NCI-H146 treated with DMSO at 0.1 percent for 48 hours (cell line): Measurements from ENCODE around the gene WBP1.
"Not testable (repeated sequence)": the region's sequence is repeated elsewhere in the genome, so short reads cannot be mapped to it uniquely, and the experiment has no call there.

ENCODE experiments used
- DNase-seq: peaks from one replicate; lab custom pipeline; 2025; ENCODE audit not compliant: unreplicated experiment; lab: John Stamatoyannopoulos, UW

The WBP1 gene

GRCh38 chr2:74481431-74481830 lies 23.2 kb downstream of the WBP1 start:
- DNase-seq: no peak

GRCh38 chr2:74481961-74482800 lies 23.9 kb downstream of the WBP1 start:
- peak; percentile 62 for DNase-seq

DNA sequence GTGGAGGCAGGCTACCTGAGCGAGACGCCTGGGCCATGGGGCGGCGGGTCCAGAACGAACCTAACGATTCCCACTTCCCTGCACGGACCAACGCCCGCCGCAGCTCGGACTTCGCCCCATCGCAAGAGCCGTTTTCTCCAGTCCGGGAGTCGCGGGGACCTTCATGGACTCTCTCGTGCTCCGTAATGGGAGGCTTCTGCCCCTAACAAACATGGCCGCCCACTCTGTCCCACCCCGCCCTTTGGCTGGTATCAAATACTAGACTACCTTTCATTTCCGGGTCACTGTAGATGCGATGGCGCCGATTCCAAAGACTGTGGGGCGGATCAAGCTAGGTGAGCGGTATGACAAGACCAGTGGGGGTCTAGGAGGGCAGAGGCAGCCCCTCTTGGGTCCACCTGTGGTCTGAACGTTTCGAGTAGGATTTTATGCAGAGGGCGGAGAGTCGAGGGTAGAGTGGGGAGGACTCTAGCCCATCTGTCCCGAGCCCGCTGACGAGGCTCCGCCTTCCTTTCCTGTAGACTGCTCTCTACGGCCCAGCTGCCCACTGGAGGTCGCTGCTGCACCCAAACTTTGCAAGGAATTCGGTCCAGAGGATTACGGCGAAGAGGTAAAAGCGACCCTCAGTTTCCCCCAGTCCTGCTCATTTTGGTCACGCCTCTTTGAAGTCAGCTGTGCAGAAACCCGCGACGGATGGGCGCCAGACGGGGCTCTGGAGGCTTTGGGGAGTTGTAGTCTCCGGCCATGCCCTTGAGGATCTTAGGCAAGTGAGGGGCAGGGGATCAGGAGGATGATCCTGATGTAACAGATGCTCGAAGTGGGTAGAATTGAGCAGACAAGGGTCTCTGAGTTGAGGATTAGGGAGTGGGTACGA lies 24.8 kb downstream of the WBP1 start, which contains the start of the genes CCDC142 and TTC31:
CCDC142 (minus strand) TSS at position 198 of the 874 bp plus-strand sequence; CDS start at position 37, 161 bp downstream.
TTC31 (plus strand) TSS at position 281 of the 874 bp plus-strand sequence; CDS start at position 296, 15 bp downstream.
- DNase-seq: peak; percentile 94

DNA sequence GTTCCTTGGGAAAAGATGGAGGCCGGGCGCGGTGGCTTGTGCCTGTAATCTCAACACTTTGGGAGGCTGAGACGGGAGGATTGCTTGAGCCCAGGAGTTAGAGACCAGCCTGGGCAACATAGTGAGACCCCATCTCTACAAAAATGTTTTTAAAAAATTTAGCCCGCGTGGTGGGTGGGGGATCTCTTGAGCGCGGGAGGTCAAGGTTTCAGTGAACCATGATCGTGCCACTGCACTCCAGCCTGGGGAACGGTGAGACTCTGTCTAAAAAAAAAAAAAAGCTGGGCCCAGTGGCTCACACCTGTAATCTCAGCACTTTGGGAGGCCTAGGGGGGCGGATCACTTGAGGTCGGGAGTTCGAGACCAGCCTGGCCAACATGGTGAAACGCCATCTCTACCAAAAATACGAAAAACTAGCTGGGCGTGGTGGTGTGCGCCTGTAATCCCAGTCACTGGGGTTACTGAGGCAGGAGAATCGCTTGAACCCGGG lies 25.5 kb downstream of the WBP1 start:
- not testable (repeated sequence) for DNase-seq

DNA sequence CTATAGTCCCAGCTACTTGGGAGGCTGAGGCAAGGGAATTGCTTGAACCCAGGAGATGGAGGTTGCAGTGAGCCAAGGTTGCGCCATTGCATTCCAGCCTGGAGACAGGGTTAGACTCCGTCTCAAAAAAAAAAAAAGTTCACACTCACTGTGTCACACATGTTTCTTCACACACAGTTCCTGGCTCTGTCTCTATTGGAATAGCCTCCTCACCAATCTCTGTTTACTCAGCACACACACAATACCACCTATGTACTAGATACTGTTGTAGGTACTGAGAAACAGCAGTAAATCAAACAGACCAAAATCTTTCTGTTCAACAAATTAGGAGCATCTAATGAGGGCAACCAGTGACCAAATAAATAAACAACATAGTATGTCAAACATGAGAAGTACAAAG lies 27.9 kb downstream of the WBP1 start:
- no peak for DNase-seq

DNA sequence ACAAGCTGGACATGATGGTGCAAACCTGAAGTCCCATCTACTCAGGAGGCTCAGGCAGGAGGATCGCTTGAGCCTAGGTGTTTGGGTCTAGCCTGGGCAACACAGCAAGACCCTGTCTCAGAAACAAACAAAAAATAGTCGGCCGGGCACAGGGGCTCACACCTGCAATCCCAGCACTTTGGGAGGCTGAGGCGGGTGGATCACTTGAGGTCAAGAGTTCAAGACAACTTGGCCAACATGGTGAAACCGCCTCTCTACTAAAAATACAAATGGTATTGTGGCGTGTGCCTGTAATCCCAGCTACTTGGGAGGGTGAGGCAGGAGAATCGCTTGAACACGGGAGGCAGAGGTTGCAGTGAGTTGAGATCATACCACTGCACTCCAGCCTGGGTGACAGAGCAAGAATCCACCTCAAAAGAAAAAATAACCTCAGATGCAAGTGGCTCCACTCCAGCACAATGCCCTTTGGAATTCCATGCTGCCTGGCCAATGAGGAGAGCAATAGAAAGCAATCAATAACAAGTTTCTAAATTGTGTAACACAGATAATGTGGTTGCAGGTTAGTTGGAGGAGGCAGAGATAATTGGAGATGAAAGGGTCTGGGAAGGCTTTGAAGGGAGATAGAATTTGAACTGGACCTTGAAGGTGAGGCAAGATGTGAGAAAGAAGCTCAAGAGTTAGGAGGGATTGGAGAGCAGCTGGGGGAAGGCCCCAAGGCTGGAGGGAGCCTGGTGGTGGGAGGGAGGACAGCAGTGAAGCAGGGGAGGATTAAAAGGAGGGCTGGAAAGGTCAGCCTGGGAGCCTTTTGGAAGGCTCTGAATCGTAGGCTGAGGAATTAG lies 30.6 kb downstream of the WBP1 start:
- DNase-seq: no peak

GRCh38 chr2:74489906-74490305 lies 31.7 kb downstream of the WBP1 start:
- no peak for DNase-seq

- no peak for DNase-seq
Observed at GRCh38 chr2:74491648-74492544, 33.7 kb downstream of the WBP1 start.

DNA sequence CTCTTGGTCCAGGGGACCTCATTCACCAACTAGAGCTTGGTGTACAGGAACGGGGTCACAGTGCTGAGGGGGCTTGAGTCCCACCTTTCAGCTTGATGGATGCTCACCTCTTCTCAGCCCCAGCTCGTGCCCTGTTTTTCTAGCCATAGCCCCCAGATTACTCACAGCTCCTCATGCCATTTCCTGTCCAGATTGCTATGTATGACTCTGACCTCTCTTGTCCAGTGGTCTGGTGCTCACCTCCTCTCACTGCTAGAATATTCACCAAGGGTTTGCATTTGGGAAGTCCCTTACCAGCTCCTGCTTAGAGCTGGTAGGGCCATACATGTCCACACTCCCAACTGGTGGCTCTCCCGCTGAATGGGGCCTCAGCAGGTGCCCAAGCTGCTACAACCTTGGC lies 35.3 kb downstream of the WBP1 start:
- DNase-seq: no peak

DNA sequence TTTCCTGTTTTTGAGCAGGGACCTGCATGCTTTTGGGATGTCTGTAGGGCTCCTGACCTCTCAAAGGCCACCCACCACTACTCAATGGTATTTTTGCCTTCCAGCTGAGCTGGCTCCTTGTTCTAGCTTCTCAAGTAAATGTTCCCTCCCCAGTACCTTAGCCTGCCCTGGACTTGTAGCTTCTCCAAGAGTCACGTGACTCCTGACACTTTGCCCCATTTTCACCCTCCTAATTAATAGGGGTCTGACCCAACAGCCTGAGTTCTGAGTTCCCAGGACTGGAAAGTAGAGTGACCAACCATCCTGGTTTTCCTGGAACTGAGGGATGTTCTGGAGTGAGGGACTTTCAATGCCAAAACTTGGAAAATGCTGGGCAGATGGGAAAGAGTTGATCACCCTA lies 37.2 kb downstream of the WBP1 start:
- DNase-seq: no peak

DNA sequence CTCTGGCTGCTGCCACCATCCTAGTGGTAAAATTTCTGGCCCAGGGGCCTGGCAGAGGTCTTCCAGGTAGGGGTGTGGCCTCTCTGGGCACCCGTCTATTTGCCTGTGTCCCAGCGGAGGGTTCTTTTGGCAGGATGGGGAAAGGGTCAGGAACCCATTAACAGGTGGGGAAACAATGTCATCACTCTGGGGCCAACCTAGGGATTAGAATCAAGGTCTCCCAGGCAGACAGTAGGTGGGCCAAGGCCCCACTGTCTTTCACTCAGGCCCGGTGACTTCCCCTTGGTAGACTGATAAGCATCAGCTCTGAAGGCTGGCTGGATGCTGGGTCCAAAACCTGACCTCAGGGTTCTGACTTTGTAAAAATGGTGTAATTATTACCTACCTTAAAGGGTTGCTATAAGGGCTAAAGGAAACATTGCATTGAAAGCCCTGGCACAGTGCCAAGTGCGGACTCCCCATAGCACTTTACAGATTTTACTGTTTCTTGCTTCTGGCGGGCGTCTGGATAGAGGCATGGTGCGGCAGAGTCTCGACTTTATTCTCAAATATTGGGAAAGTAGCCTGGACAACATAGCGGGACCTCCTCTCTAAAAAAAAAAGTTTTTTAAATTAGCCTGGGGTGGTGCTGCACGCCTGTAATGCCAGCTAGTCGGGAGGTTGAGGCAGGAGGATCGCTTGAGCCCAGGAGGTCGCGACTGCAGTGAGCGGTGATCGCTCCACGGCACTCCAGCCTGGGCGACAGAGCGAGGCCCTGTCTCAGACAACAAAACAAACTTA lies 38.9 kb downstream of the WBP1 start:
- no peak for DNase-seq

DNA sequence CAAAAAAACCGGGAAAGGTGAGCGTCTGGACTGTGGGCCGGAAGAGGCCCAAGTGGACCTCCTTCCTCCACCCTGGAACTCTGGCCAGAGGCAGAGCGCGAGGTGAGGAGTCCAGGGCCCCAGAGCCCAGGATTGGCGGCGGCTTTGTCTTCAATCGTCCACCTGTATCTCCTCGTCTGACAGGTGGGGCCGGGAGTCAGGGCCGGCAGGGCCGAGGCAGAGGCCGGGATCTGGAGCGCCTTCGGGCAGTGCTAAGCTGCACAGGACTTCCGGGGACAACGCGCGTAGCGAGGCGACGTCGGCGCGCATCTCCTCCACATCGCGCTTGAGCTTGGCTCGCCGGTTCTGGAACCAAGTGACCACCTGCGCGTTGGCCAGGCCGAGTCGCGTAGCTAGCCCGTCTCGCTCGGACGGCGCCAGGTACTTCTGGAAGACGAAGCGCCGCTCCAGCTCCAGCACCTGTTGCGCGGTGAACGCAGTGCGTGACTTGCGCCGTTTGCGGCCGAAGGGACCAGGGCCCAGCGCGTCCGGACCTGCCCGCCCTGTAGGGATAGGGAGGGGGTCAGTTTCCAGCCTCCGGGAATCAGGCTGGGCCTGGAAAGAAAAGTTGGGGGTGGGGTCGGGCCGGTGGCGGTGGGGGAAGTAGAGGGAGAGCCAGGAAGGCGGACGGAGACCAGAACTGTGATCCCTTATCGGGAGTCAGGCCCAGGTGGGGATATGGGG lies 39.7 kb downstream of the WBP1 start:
- DNase-seq: peak; percentile 55

- DNase-seq: no peak
Observed at GRCh38 chr2:74498500-74499266, 40.4 kb downstream of the WBP1 start.

DNA sequence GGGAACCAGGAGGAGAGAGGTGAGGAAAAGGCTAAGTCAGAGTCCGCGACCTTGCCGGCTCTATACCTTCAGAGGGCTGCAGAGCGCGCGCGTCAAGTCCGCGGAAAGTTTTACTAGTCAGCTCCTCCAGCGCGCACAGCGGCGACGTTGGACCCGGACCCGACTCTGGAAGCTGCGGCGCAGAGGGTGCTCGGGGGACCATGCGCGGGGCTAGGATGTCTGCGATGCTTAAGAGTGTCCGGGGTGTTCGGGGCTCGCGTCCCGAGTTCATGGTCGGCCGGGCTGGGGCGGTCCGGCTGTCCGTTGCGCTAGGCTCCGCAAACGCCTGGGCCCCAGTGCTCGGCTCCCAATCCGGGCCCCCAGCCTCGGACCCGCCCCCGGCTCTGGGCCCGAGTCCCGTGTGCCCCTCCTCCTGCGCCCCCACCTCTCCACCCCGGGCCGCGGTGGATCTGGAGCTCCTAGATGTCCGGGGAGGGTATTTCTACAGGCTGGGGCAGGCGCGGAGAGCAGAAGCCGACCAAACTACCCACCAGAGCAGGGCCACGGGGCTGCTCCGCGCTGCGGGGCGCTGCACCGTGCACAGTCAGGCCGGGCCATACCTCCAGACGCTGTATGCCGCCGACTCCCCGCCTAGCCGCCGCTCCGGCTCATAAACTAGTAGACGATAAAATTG lies 41.2 kb downstream of the WBP1 start, which contains the start of gene LBX2:
LBX2 (minus strand) TSS at position 337 of the 673 bp plus-strand sequence; CDS start at position 271, 66 bp downstream.
- DNase-seq: no peak

DNA sequence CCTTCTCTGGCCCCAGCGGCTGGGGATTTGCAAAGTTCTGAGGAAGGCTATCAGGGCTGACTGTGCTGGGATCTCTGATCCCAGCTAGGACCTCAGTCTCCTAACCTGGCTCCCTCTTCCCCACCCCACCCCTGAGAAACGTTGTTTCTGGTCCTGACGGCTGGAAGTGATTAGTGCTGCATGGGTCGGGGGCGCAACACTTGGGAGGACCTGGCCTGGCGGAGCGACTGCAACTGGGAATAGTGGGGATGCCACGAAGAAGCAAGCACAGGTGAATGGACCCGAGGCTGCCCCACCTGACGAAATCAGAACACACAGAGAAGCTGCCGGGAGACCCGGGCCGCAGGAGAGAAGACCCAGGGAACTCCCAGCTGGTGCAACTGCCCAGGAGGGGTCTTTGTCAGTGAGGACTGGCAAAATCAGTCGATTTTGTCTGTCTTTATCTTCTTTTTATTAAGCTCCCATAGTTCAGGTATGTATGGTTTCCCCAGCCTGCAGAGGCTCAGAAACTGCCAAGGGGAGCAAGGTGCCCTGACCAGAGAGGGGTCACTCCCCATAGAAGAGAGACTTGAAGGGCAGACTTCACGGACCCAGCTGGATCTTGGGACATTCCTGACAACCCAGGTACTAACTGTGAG lies 41.8 kb downstream of the WBP1 start:
- no peak for DNase-seq

DNA sequence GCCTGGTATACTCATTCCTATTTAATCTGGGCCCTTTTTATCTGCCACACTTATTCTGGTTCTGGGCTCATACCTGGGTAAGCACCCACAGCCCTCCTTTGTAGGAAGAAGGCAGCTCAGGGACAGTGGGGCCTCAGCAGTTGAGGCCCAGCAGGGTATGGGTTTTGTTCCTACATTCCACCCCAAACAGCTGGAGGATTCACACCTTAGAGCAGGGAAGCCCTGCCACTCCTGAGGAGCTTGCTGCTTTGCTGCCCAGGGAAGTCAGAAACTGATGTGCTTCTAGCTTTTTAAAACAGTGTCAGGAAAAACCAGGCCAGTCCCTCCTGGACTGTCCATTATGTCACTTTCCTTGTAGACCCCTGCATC lies 42.3 kb downstream of the WBP1 start:
- DNase-seq: no peak
